ENCODE measurements around the gene CDR2L. TPM values are rescaled to one million over a fixed set of nuclear protein-coding genes. Genes with fewer than 3 reads are reported as not detected.
"Not testable (repeated sequence)": the region's sequence is repeated elsewhere in the genome, so short reads cannot be mapped to it uniquely, and the experiment has no call there.

CDR2L gene
- total RNA-seq, 2 experiments from 2014 or later = 0.74 to 1.2 TPM

DNA sequence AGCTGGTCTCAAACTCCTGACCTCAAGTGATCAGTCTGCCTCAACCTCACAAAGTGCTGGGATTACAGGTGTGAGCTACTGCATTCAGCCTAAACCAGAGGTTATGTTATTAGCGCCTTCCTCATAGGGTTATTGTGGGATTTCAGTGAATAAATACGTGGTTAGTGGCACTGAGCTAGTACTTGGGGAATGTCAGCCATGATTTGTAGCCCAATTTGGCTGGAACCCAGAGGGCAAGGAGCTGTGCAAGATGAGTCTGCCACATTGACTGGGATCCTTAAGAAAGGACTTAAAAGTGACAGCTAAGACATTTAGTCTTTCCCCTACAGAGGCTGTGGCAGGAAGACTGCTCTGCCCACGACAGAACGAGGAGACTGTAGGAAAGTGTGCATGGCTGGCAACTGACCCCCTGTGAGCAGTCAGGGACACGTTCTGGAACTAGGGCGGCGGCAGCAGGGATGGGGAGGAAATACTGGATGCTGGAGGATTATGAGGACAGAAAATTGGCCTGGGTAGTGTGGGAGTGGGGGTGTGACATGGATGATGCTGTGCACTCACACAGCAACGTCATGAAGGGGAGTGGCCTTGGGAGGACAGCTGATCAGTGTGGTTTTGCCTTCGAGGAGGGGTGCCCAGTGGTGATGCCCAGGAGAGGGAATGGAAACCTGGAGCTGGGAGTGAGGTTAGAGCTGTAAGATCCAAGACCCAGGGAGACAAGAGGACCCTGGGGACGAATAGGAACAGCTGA is 44.7 kb downstream of the CDR2L start:
- Mint-ChIP-seq H3K27ac (peak overlapping the region; percentile 30), H3K36me3 (peaks cover 9% of the 10 kb centered on the region), H3K9me3 (peaks cover 8% of the 10 kb centered on the region), H3K4me3 (peak overlapping the region; percentile 57), H3K4me1 (peaks cover 45% of the 10 kb centered on the region), H3K27me3 (peaks cover 17% of the 10 kb centered on the region)
- DNase-seq = peak; percentile 39

DNA sequence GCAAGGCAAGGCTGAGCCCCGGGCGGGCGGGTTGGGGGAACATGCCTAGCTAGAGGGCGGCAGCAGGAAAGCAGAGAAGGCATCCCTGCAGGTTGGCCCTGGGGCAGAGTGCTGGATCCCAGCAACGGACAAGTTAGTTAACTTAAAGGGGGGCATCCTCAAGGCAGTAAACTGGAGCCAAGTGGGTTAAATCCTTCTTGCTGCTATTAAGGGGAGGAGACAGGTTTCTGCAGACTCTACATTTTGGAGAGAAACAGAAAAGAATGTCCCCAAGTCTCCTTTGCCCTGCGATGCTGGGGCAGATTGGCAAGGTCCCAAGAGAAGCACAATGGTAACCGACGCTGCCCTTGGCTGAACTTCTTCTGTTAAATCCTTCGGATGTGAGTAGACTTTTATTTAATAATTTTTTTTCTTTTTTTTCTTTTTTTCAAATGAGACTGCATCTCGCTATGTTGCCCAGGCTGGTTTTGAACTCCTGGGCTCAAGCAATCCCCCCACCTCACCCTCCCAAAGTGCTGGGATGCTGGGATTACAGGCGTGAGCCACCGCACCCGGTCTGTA is 45.4 kb downstream of the CDR2L start:
- DNase-seq = peak; percentile 35
- H3K36me3 Mint-ChIP-seq = peaks cover 9% of the 10 kb centered on the region

GRCh38 chr17:75033346-75034235 is 46.2 kb downstream of the CDR2L start:
- peaks cover 8% of the 10 kb centered on the region for H3K9me3 Mint-ChIP-seq
- H3K27me3 Mint-ChIP-seq = peaks cover 17% of the 10 kb centered on the region
- peaks cover 45% of the 10 kb centered on the region for H3K4me1 Mint-ChIP-seq
- H3K27ac Mint-ChIP-seq = peak overlapping the region; percentile 98
- DNase-seq = peak; percentile 88
- H3K36me3 Mint-ChIP-seq = peaks cover 13% of the 10 kb centered on the region
- H3K4me3 Mint-ChIP-seq = peak overlapping the region; percentile 95

More for the DNA sequence above, 45.4 kb downstream of the CDR2L start:
- H3K4me1 Mint-ChIP-seq = peaks cover 45% of the 10 kb centered on the region
- H3K27ac Mint-ChIP-seq = peak overlapping the region; percentile 53
- H3K9me3 Mint-ChIP-seq = peaks cover 8% of the 10 kb centered on the region
- peak overlapping the region; percentile 57 for H3K4me3 Mint-ChIP-seq
- peaks cover 17% of the 10 kb centered on the region for H3K27me3 Mint-ChIP-seq

GRCh38 chr17:75034236-75034908 is 46.9 kb downstream of the CDR2L start:
- Mint-ChIP-seq H3K36me3 (peaks cover 14% of the 10 kb centered on the region), H3K4me1 (peaks cover 50% of the 10 kb centered on the region), H3K9me3 (peaks cover 8% of the 10 kb centered on the region), H3K27me3 (peaks cover 17% of the 10 kb centered on the region), H3K4me3 (peak overlapping the region; percentile 95), H3K27ac (peak overlapping the region; percentile 98)
- DNase-seq = peak; percentile 91

DNA sequence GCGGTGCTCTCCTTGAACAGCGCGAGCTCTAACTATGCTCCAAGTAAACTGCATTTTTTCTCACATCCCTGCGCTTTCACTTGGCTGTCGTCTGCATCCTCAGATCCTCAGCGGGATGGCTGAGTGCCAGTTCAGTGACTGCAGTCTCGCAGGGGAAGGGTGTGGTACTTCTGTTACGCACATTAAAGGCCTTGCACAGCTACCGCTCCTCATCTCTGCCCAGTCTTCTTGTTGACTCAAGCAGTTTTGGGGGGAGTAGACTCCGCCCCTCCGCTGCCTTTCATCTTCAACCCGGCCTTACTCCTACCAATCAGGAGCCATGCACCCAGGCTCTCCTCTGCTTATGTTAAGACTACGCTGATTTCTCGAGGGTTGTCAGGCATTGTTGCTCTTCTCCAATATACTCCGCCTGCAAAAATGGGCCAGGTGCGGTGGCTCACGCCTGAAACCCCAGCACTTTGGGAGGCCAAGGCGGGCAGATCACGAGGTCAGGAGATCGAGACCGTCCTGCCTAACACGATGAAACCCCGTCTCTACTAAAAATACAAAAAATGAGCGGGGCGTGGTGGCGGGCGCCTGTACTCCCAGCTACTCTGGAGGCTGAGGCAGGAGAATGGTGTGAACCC is 49.3 kb downstream of the CDR2L start:
- Mint-ChIP-seq H3K9me3 (peaks cover 4% of the 10 kb centered on the region), H3K27ac (peak overlapping the region; percentile 73), H3K4me1 (peaks cover 53% of the 10 kb centered on the region), H3K27me3 (peaks cover 17% of the 10 kb centered on the region), H3K4me3 (peak overlapping the region; percentile 61), H3K36me3 (peaks cover 28% of the 10 kb centered on the region)
- peak; percentile 80 for DNase-seq

DNA sequence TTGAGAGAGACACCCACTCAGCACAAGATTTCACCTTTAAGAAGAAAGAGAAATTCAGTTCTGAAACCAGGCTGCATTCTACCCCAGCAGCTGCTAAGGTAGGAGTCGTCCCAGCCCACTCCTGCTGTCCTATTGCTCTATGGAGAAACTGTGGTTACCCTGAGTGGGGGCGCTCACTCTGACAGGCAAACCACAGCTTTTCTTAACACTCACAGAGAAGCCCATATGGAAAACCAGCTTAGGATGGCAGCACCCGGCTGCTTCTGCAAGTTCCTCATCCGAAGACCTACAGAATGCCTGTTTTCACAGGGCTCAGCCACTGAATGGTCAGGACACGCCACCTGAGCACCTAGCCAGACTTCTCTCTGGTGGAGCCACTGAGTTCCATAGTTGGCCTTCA is 51.8 kb downstream of the CDR2L start:
- peaks cover 34% of the 10 kb centered on the region for H3K4me1 Mint-ChIP-seq
- H3K4me3 Mint-ChIP-seq = no peak overlapping the region
- no peak for DNase-seq
- H3K27me3 Mint-ChIP-seq = peaks cover 11% of the 10 kb centered on the region
- H3K27ac Mint-ChIP-seq = no peak overlapping the region
- H3K9me3 Mint-ChIP-seq = peaks cover 3% of the 10 kb centered on the region
- peaks cover 27% of the 10 kb centered on the region for H3K36me3 Mint-ChIP-seq

DNA sequence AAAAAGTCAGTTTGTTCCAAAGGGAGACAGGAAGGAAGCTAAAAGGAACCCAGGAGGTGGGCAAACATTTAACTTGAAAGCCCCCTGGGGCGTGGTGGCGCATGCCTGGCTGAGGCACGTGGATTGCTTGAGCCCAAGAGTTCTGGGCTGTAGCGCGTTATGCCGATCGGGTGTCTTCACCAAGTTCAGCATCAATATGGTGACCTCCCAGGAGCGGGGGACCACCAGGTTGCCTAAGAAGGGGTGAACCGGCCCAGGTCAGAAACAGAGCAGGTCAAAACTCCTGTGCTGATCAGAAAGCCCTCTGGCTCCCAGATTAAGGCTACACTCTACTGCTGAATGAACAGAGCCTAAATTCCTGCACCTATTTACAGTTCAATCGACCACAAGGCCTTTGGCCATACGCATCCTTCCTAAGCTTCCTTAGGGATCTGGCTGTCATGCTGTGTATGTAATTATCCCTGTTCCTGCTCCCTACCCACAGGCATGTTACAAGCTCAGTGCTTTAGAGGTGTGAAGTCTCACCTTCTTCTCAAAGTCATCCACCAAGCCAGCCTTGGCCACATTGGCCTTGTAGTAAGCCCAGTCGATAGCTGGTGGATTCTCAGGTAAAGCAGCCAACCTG is 54.3 kb downstream of the CDR2L start:
- H3K27ac Mint-ChIP-seq = no peak overlapping the region
- H3K4me3 Mint-ChIP-seq = no peak overlapping the region
- no peak for DNase-seq
- peaks cover 22% of the 10 kb centered on the region for H3K4me1 Mint-ChIP-seq
- no peaks in the 10 kb centered on the region for H3K27me3 Mint-ChIP-seq
- H3K36me3 Mint-ChIP-seq = peaks cover 22% of the 10 kb centered on the region
- H3K9me3 Mint-ChIP-seq = no peaks in the 10 kb centered on the region

DNA sequence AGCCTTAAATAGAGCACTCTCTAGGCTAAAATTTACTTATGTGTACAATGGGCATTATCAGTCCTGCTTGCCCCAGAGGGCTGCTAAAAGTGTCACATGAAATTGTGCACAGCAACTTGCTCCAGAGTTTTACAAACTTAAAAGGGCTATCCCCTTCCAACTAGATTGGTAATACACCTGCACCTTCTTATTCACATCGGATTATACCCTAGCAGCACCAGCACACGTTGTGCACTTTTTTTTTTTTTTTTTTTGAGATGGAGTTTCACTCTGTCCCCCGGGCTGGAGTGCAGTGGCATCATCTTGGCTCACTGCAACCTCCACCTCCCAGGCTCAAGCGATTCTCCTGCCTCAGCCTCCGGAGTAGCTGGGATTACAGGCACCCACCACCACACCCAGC is 56.4 kb downstream of the CDR2L start:
- H3K27ac Mint-ChIP-seq, H3K27me3 Mint-ChIP-seq, H3K4me3 Mint-ChIP-seq, DNase-seq, H3K9me3 Mint-ChIP-seq: not testable (repeated sequence)
- H3K4me1 Mint-ChIP-seq = peaks cover 30% of the 10 kb centered on the region
- H3K36me3 Mint-ChIP-seq = peaks cover 14% of the 10 kb centered on the region

DNA sequence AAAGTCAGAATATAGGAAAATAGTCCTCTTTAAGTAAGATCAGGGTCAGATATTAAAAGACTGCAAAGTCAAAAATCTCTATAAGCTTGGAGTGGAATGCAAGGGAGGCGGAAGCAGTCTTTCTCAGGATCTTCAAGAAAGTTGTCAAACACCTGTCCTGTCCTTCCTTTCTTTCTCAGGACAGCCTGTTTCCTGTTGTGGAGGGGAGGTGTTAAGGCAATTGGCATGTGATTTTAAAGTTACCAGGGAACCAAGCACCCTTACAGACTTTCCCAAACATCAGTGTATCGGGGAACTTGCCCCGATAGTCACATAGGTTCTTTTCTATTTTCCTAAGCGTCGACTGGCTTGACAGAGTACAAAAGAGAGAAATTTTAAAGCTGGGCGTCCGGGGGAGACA is 57.3 kb downstream of the CDR2L start:
- H3K9me3 Mint-ChIP-seq = no peaks in the 10 kb centered on the region
- H3K27me3 Mint-ChIP-seq = no peaks in the 10 kb centered on the region
- no peak overlapping the region for H3K27ac Mint-ChIP-seq
- H3K4me1 Mint-ChIP-seq = peaks cover 30% of the 10 kb centered on the region
- H3K36me3 Mint-ChIP-seq = peaks cover 12% of the 10 kb centered on the region
- peak overlapping the region; percentile 54 for H3K4me3 Mint-ChIP-seq
- no peak for DNase-seq

DNA sequence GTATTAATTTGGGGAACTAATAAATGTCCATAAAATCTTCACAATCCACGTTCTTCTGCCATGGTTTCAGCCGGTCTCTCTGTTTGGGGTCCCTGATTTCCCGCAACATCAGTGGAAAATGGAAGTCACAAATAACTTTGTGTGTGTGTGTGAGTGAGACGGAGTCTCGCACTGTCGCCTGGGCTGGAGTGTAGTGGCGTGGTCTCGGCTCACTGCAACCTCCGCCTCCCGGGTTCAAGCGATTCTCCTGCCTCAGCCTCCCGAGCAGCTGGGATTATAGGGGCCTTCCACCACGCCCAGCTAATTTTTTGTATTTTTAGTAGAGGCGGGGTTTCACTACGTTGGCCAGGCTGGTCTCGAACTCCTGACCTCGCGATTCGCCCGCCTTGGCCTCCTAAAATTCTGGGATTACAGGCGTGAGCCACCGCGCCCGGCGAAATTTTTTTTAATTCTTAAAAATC is 58.5 kb downstream of the CDR2L start:
- H3K27me3 Mint-ChIP-seq, DNase-seq, H3K9me3 Mint-ChIP-seq, H3K36me3 Mint-ChIP-seq: not testable (repeated sequence)
- Mint-ChIP-seq H3K4me3 (peak overlapping the region; percentile 97), H3K27ac (peak overlapping the region; percentile 89), H3K4me1 (peaks cover 30% of the 10 kb centered on the region)

DNA sequence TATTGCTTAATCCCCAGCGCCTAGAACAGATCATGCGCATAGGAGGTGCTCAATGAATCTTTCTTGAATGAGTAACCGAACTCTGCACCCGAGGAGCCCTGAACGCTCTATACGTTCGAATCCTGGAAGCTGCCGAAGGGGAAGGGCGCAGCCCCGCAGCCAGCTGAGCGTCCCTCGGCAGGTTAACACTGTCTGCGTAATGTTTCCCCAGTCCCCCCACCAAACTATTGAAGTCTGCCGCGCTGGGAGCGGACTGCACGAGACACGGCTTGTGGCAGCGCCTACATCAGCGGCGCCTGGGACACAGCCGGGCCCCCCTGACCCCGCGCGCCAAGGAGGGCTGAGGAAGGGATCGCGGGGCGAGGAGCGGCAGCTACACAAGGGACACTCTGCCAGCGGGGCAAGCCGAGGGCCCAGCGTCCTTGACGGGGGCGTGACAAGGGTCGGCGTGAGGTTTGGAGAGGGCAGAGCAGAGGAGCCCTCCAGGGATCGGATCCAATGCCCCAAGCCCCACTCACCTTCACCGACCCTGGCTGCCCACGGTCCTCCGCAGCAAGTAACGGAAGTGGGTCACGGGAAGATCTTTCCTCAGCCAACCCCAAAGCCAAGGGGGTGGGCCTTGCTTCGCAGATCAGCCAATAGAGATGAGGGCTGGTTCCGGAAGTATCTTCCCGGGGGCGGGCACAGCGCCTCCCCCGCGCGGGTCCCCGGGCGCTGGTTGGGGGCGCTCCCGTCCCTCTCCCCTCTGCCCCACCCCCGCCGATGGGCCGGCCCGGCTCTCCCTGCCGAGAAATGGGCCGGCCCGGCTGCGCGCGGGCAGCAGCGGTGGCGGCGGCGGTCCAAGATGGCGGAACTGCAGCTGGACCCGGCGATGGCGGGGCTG is 59.2 kb downstream of the CDR2L start, which contains the start of the genes ATP5PD and KCTD2:
ATP5PD (minus strand) TSS at position 563 of the 883 bp plus-strand sequence. CDS start 4,319 bp downstream, outside the sequence.
KCTD2 (plus strand) TSS at position 819 of the 883 bp plus-strand sequence; CDS start at position 845, 26 bp downstream.
- H3K9me3 Mint-ChIP-seq = no peaks in the 10 kb centered on the region
- H3K36me3 Mint-ChIP-seq = peaks cover 6% of the 10 kb centered on the region
- H3K4me1 Mint-ChIP-seq = peaks cover 30% of the 10 kb centered on the region
- H3K27ac Mint-ChIP-seq = peak within 1 kb of the TSS; percentile 89
- DNase-seq = peak; percentile 97
- no peaks in the 10 kb centered on the region for H3K27me3 Mint-ChIP-seq
- peak within 1 kb of the TSS; percentile 98 for H3K4me3 Mint-ChIP-seq

DNA sequence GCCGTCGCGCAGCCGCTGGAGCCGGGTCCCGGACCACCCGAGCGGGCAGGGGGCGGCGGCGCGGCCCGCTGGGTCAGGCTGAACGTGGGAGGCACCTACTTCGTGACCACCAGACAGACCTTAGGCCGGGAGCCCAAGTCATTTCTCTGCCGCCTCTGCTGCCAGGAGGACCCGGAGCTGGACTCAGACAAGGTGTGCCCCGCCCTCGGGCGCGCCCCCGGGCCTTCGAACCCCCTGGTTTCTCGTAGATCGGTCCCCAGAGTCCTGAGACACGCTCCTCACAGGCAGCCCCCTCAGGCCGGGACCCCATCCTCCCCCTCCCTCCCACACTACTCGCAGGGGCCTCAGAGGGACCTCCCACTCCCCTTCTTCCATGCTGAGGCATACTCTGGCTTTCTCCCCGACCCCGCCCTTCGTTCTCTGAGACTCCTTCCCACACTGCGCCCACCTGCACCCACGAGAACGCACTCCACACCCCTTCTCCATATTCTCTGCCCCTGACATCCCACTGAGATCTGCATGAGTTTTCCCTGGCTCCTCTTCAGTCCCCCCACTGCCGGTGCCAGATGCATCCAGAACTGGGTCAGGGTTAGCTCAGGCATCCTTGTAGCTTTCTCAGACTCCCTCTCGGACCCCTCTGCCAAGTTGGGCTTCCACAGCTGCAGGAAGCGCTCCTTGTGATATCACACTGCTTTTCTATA is 60.1 kb downstream of the CDR2L start:
- Mint-ChIP-seq H3K4me3 (peak overlapping the region; percentile 98), H3K36me3 (peaks cover 10% of the 10 kb centered on the region), H3K27ac (peak overlapping the region; percentile 86), H3K4me1 (peaks cover 30% of the 10 kb centered on the region), H3K9me3 (no peaks in the 10 kb centered on the region), H3K27me3 (no peaks in the 10 kb centered on the region)
- DNase-seq = peak; percentile 45
